ENCODE measurements around the gene USP6NL. TPM values are rescaled to one million over a fixed set of nuclear protein-coding genes. Genes with fewer than 3 reads are reported as not detected.

The USP6NL gene
- total RNA-seq, 1 donor from 2014 or later, result 33.0 TPM

GRCh38 chr10:11527691-11528255 lies 83.7 kb downstream of the USP6NL start:
- no peak overlapping the region for H3K27ac Mint-ChIP-seq (ENCODE audit: unreplicated experiment)
- H3K27me3 Mint-ChIP-seq (ENCODE audit: unreplicated experiment), result no peaks in the 10 kb centered on the region
- H3K9me3 Mint-ChIP-seq (ENCODE audit: unreplicated experiment), result no peaks in the 10 kb centered on the region
- no peak overlapping the region for H3K4me3 Mint-ChIP-seq (ENCODE audit: unreplicated experiment)
- H3K4me1 Mint-ChIP-seq (ENCODE audit: unreplicated experiment), result peaks cover 9% of the 10 kb centered on the region
- TF ChIP-seq CTCF (IDR thresholded peaks at IDR 0.05; ENCODE audit: unreplicated experiment), result no peak
- H3K36me3 Mint-ChIP-seq (ENCODE audit: low read depth, unreplicated experiment), result peaks cover 7% of the 10 kb centered on the region
- no peak for DNase-seq (ENCODE audit: low spot score)

GRCh38 chr10:11527068-11527467 lies 84.4 kb downstream of the USP6NL start:
- Mint-ChIP-seq H3K9me3 (ENCODE audit: unreplicated experiment) (no peaks in the 10 kb centered on the region), H3K27ac (ENCODE audit: unreplicated experiment) (no peak overlapping the region), H3K27me3 (ENCODE audit: unreplicated experiment) (no peaks in the 10 kb centered on the region), H3K4me3 (ENCODE audit: unreplicated experiment) (no peak overlapping the region), H3K4me1 (ENCODE audit: unreplicated experiment) (peaks cover 7% of the 10 kb centered on the region), H3K36me3 (ENCODE audit: low read depth, unreplicated experiment) (peaks cover 7% of the 10 kb centered on the region)
- DNase-seq (ENCODE audit: low spot score), result no peak
- TF ChIP-seq CTCF (IDR thresholded peaks at IDR 0.05; ENCODE audit: unreplicated experiment), result no peak

GRCh38 chr10:11525503-11525902 lies 85.9 kb downstream of the USP6NL start:
- no peak for DNase-seq (ENCODE audit: low spot score)
- no peak for TF ChIP-seq CTCF (IDR thresholded peaks at IDR 0.05; ENCODE audit: unreplicated experiment)
- no peaks in the 10 kb centered on the region for H3K9me3 Mint-ChIP-seq (ENCODE audit: unreplicated experiment)
- H3K36me3 Mint-ChIP-seq (ENCODE audit: low read depth, unreplicated experiment), result peaks cover 7% of the 10 kb centered on the region
- H3K27ac Mint-ChIP-seq (ENCODE audit: unreplicated experiment), result no peak overlapping the region
- H3K4me1 Mint-ChIP-seq (ENCODE audit: unreplicated experiment), result peaks cover 7% of the 10 kb centered on the region
- no peak overlapping the region for H3K4me3 Mint-ChIP-seq (ENCODE audit: unreplicated experiment)
- no peaks in the 10 kb centered on the region for H3K27me3 Mint-ChIP-seq (ENCODE audit: unreplicated experiment)

- Mint-ChIP-seq H3K36me3 (ENCODE audit: low read depth, unreplicated experiment) (peaks cover 7% of the 10 kb centered on the region), H3K4me3 (ENCODE audit: unreplicated experiment) (no peak overlapping the region), H3K9me3 (ENCODE audit: unreplicated experiment) (no peaks in the 10 kb centered on the region), H3K27me3 (ENCODE audit: unreplicated experiment) (no peaks in the 10 kb centered on the region), H3K4me1 (ENCODE audit: unreplicated experiment) (no peaks in the 10 kb centered on the region), H3K27ac (ENCODE audit: unreplicated experiment) (no peak overlapping the region)
- TF ChIP-seq CTCF (IDR thresholded peaks at IDR 0.05; ENCODE audit: unreplicated experiment), result no peak
- DNase-seq (ENCODE audit: low spot score), result no peak
Measured at GRCh38 chr10:11522821-11523245, 88.6 kb downstream of the USP6NL start.

- Mint-ChIP-seq H3K27me3 (ENCODE audit: unreplicated experiment) (no peaks in the 10 kb centered on the region), H3K36me3 (ENCODE audit: low read depth, unreplicated experiment) (peaks cover 4% of the 10 kb centered on the region)
Measured at GRCh38 chr10:11521860-11522259, 89.6 kb downstream of the USP6NL start.

More at GRCh38 chr10:11521860-11522259, 89.6 kb downstream of the USP6NL start:
- DNase-seq (ENCODE audit: low spot score), result no peak
- TF ChIP-seq CTCF (IDR thresholded peaks at IDR 0.05; ENCODE audit: unreplicated experiment), result no peak
- Mint-ChIP-seq H3K4me3 (ENCODE audit: unreplicated experiment) (no peak overlapping the region), H3K9me3 (ENCODE audit: unreplicated experiment) (no peaks in the 10 kb centered on the region), H3K4me1 (ENCODE audit: unreplicated experiment) (no peaks in the 10 kb centered on the region), H3K27ac (ENCODE audit: unreplicated experiment) (no peak overlapping the region)
